Cortex of kidney (tissue), 1 donor: ENCODE measurements around the gene SIT1.
"Not testable (repeated sequence)": the region's sequence is repeated elsewhere in the genome, so short reads cannot be mapped to it uniquely, and the experiment has no call there.

Experiments used
- DNase-seq: peaks from one replicate; lab custom pipeline; 2025; lab: John Stamatoyannopoulos, UW

Gene SIT1

GRCh38 chr9:35637427-35637955 lies 13.2 kb downstream of the SIT1 start:
- not testable (repeated sequence) for DNase-seq

- DNase-seq, result not testable (repeated sequence)
Measured at GRCh38 chr9:35636877-35637246, 13.9 kb downstream of the SIT1 start.

DNA sequence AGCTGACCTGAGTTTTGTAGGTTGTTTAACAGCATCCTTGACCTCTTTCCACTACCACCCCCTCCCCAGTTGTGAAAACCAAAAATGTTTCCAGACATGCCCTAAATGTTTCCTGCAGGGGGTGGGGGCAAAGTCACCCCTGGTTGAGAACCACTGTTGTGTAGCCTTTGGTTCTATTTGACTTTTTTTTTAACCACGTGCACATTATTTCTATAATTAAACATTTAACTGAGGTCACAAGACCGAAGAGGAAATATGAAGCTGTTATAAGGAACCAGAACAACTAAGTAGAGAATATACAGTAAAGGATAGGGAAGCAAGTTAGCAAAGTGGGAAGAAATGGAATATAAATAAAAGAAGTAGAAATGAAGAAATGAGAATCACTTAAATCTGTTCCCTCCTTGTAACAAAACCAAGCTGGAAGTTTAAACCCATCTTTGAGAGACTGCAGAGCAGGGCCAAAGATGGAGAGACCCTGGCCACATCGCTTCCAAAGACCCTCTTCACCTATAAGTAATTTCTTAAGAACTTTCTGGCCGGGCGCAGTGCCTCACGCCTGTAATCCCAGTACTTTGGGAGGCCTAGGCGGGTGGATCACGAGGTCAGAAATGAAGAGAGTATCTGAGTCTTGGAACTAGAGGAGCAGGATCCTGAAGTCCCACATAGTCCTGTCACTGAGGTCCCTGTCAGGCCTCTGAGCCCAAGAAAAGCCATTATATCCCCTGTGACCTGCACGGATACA lies 14.4 kb downstream of the SIT1 start:
- DNase-seq, result no peak

DNA sequence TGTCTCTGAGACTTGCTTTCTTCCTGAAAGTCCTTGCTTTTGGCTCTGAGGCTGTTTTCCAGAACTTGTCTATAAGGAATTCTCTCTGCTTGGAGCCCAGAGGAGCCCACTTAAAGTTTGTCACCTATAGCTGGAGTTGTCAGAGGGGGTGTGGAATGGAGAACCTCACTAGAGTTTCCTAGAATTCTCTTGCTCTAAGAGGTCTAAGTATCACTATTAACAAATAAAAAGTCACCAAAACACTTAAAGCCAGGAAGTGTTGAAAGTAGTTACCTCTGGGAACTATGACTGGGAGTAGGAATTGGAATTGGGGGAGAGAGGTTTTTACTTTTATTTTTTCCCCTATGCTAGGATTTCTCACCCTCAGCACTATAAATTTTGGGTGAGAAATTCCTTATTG lies 15.0 kb downstream of the SIT1 start:
- no peak for DNase-seq

- no peak for DNase-seq
Measured at GRCh38 chr9:35629597-35629996, 21.1 kb downstream of the SIT1 start.

DNA sequence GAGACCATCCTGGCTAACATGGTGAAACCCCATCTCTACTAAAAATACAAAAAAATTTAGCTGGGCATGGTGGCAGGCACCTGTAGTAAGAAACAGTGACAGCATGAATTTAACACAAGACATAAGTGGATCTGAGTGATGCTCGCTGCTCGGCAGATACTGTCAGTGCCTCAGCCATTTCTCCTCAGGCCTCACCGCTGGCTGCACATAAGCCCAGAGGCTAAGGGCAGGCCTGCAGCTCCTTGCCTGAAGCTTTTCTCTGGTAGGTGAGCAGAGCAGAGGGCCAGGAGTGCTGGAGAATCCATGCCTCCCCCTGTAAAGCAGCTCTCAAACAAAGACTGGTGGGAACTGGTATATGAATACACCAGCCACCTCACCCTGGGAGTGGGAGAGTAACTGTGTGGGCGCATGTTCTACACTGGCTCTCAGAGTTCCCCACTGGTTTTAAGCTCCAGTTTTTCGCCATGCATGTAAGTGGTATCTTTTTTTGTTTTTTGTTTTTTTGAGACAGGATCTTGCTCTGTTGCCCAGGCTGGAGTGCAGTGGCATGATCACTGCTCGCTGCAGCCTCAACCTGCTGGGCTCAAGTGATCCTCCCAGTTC lies 22.2 kb downstream of the SIT1 start:
- no peak for DNase-seq

DNA sequence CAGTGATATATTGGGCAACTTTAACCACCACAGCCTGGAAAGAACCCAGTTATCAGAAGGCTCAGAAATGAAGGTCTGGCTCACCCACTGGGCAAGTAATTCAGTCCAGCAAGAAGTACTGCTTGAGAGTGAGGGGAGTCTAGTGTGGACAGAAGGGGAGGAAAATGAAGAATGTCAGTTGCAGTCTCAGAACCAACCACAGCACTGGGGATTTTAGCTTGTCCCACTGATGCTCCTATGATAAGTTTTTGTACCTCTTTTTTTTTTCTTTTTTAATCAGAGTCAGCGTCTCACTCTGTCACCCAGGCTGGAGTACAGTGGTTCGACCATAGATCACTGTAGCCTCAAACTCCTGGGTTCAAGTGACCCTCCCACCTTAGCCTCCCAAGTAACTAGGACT lies 23.2 kb downstream of the SIT1 start:
- DNase-seq, result no peak

- no peak for DNase-seq
Measured at GRCh38 chr9:35619800-35620158, 31.0 kb downstream of the SIT1 start.

GRCh38 chr9:35618854-35619799 lies 31.6 kb downstream of the SIT1 start:
- no peak for DNase-seq

DNA sequence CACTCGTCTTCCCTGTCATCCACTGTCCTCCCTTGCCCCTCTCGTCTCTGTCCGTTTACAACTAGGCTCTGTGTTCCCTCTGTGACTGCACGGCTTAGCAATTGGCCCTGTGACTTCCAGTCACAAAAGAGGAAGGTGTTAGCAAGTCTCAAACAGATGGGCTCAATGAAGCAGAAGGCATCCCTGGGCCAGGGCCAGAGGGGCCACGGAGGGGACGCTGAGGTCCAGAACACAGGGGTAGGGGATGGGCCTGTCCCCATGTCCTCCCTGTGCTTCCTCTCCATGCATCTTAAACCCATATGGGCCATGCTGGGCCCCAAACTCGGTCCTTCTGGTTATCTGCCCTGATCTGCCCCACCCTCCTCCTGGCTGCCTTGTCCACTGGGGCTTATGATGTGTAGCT lies 32.4 kb downstream of the SIT1 start, which contains the start of gene CD72:
Gene CD72, minus strand, starts transcription at position 89 of the 403 bp plus-strand sequence. CDS start 110 bp downstream, outside the sequence.
- DNase-seq, result no peak

- DNase-seq, result no peak
Measured at GRCh38 chr9:35617548-35617947, 33.2 kb downstream of the SIT1 start.

DNA sequence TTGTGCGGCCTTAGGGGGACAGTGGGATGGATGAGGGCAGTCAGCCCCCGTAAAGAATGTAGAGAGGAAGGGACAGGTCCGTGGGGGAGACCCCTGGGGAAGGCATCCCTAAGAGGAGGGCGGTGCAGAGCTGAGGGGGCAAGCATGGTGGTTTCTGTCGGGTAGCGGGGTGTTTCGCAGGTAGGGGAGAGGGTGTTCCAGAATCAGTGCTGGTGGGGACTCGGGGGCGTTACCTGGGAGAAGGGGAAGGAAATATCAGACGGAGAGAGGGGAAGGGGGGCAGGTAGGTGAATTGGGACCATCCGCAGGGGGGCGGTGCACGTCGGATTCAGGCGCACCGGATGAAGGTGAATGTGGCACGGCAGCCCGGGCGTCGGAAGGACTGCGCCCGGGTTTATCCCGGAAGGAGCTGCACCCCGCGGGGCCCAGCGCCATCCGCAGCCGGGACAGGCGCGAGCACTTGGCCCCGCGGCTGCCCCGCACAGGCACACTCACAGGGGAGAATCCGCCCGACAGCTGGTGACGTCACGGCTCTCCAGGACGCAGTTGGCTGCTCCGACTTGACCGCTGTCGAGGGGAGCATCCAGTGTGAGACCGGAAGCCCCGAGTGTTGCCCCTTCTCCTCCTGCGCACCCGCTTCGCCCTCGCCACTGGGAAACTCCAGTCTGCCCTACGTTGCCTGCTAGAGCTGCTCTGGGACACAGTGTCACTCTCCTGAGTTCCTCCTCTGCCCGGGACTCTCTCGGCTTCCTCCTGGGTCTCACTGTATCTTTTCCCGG lies 33.9 kb downstream of the SIT1 start:
- no peak for DNase-seq

DNA sequence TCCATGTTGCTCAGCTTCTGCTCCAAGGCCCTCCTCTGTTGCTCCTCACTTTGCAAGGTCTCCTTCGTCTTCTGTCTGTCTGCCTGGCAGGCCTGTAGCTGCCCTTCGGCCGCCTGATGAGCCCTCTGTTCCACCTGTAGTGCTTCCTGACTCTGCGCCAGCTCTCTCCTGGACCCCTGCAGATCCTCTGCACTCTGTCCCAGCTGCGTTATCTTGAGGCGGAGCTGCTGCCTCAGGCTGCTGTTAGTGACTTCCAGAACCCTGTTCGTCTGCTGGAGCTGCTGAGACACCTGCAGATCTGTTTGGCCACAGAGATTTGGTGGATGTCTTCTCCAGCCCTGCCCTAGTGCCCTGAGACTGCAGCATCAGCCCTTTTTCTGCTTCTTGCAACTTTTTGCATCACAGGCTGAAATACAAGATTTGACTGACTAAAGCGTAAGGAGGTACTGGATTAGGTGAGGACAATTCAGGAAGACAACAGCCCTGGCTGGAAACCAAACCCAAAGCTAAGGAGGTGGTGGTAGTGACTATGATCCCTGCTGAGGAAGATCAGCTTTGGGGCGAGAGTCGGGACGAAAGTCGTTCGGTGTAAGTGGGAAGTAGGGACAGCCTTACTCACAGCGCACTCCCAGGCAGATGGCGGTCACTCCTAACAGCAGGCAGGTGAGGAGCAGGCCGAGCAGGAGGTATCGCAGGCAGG lies 34.6 kb downstream of the SIT1 start:
- DNase-seq, result no peak

DNA sequence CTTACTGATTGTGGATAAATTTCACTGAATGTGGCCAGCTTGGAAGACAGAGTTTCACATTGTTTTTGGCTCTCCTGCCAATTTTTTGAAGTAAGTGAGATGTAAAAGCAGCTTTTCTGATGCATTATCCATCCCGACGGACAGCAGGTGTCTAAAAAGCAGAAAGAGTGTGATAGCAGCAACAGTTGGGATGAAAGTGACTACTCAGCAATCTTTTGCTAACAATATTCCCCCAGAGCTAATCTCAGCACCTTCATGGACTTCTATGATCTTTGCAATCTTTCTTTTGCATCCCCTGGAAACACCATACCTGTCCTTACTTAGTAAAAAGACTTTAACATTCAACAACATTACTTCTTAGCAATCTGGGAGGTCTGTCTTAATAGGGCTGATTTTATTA lies 37.9 kb downstream of the SIT1 start:
- DNase-seq, result no peak

DNA sequence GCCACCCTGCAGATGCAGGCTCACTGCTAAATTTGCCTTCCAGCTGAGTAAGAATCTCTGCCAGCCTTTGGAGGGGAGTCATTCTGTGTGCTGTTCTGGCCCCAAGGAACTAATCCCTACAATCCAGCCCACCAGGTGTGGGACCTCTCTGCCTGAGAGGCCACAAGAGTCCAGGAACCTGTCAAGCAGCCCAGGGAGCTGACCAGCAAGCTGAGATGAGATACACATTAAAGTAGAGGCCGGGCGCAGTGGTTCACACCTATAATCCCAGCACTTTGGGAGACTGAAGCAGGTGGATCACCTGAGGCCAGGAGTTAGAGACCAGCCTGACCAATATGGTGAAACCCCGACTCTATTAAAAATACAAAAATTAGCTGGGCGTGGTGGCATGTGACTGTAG lies 38.7 kb downstream of the SIT1 start:
- DNase-seq, result not testable (repeated sequence)

DNA sequence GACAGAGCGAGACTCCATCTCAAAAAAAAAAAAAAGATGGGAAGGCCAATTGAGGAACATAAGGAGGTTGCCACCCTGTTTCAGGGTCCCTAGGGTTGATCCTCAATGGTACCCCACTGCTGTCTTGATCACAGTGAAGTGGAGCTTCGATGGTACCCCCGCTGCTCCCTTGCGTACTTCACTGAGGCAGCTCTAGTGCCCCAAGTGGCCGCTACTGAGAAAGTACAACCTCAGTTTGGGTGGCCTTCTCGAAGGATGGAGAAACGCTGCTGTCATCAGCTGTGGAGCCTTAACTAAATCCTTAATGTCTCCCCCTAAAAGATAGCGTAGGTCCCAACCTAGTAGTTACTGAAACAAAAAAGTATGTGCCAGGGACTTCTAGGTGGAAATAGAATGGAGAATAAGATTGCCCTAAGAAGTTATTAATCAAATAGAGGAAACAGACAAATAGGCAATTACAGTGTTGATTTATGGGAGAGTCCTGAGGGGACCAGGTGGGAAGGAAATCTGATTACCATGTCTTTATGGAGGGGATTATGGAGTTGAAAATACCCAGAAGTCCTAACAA lies 39.4 kb downstream of the SIT1 start:
- DNase-seq, result no peak

DNA sequence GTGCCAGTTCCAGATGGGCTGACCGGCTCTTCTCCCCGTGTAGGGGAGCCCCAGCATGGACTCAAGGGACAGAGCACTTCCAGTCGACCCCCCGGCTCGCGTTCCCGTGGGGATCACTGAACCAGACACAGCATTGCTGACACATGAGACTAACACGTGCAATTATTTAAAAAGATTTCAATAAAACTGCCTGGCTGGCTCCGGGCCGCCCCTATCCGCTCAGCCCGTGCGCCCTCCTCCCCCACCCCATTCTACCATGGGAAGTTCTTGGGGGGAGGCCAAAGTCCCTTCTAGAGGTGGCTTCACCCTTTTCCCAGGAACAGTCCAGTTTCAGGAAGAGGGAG lies 40.9 kb downstream of the SIT1 start:
- no peak for DNase-seq

DNA sequence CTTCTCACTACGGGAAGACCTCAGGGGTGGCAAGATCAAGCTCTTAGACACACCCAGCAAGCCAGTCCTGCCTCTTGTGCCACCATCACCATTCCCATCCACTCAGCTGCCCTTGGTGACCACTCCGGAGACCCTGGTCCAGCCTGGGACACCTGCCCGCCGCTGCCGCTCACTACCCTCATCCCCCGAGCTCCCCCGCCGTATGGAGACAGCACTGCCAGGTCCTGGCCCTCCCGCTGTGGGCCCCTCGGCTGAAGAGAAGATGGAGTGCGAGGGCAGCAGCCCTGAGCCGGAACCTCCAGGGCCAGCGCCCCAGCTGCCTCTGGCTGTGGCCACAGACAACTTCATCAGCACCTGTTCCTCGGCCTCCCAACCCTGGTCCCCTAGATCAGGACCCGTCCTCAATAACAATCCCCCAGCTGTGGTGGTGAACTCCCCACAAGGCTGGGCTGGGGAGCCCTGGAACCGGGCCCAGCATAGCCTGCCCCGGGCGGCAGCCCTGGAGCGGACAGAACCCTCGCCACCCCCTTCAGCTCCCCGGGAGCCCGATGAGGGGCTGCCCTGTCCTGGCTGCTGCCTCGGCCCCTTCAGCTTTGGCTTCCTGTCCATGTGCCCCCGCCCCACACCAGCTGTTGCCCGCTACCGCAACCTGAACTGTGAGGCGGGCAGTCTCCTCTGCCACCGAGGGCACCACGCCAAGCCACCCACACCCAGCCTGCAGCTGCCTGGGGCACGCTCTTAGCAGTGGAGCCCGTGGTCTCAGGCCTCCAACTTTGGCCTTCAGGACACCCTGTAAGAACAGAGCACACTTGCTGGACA lies 41.5 kb downstream of the SIT1 start:
- no peak for DNase-seq

GRCh38 chr9:35608221-35608620 lies 42.5 kb downstream of the SIT1 start:
- DNase-seq, result no peak

GRCh38 chr9:35606726-35607125 lies 44.0 kb downstream of the SIT1 start:
- no peak for DNase-seq
